Fibroblast of lung (primary cell): ENCODE results near the gene RGS8. TPM values are rescaled to one million over a fixed set of nuclear protein-coding genes. Genes with fewer than 3 reads are reported as not detected.

Experiments
- DNase-seq, 2 donors: peaks; one replicate each; pipeline versions ENCODE4 v3.0.0 to v3.0.0-alpha.2; 2010; ENCODE audit warnings: low read depth in 2 of 2
- H2AFZ ChIP-seq: 2 replicates; pipeline ENCODE4 v1.5.1; 2012; ENCODE audit warnings: low read length, control low read depth, inconsistent platforms
- H3K27ac ChIP-seq: 2 replicates; pipeline ENCODE4 v1.5.1; 2011; ENCODE audit warnings: low read length, control low read depth; ENCODE audit not compliant: insufficient read depth
- H3K27me3 ChIP-seq: 2 replicates; pipeline ENCODE4 v1.5.1; 2011; ENCODE audit warnings: mild to moderate bottlenecking, low read length; ENCODE audit not compliant: control insufficient read depth, insufficient read depth
- H3K36me3 ChIP-seq: 2 replicates; pipeline ENCODE4 v1.5.1; 2011; ENCODE audit warnings: low read length; ENCODE audit not compliant: control insufficient read depth, insufficient read depth
- H3K4me1 ChIP-seq: 2 replicates; pipeline ENCODE4 v1.5.1; 2011; ENCODE audit warnings: low read length; ENCODE audit not compliant: control insufficient read depth, insufficient read depth; ENCODE audit errors: extremely low read depth
- H3K4me2 ChIP-seq: 2 replicates; pipeline ENCODE4 v1.5.1; 2011; ENCODE audit warnings: low read length, control low read depth; ENCODE audit not compliant: insufficient read depth; ENCODE audit errors: extremely low read depth
- H3K4me3 ChIP-seq, 4 experiments: fragments of 200-600 bp in 1 of 4; sonication (generic) in 1 of 4; replicated peaks in 1 of 4; 2 replicates each; pipeline ENCODE4 v1.5.1; 2011 to 2016; ENCODE audit warnings: low read length in 4 of 4, low read depth in 3 of 4, mild to moderate bottlenecking in 3 of 4, control low read depth in 2 of 4, inconsistent platforms in 1 of 4, mixed read lengths in 1 of 4; ENCODE audit not compliant: insufficient read depth in 1 of 4; ENCODE audit errors: control extremely low read depth in 1 of 4
- H3K79me2 ChIP-seq: 2 replicates; pipeline ENCODE4 v1.5.1; 2012; ENCODE audit warnings: mild to moderate bottlenecking, low read length, inconsistent platforms; ENCODE audit not compliant: control insufficient read depth, insufficient read depth
- H3K9ac ChIP-seq: 2 replicates; pipeline ENCODE4 v1.5.1; 2011; ENCODE audit warnings: mild to moderate bottlenecking, low read length, control low read depth; ENCODE audit not compliant: insufficient read depth
- H3K9me3 ChIP-seq: 2 replicates; pipeline ENCODE4 v1.5.1; 2012; ENCODE audit warnings: low read depth, low read length; ENCODE audit not compliant: control insufficient read depth, insufficient read depth
- H4K20me1 ChIP-seq: 2 replicates; pipeline ENCODE4 v1.5.1; 2011; ENCODE audit warnings: low read length; ENCODE audit not compliant: control insufficient read depth, insufficient read depth; ENCODE audit errors: extremely low read depth
- EZH2 ChIP-seq: IDR thresholded peaks from 2 replicates; pipeline ENCODE4 v1.5.1; 2012; ENCODE audit warnings: low read length, control low read depth, mild to moderate bottlenecking; ENCODE audit errors: missing control alignments
- polyA plus RNA-seq, 2 donors: library from polyadenylated mRNA; depleted of rRNA in 1 of 2; stranded (reverse) in 1 of 2; unstranded in 1 of 2; fragments of >200 nt; gene quantifications; 2 replicates each; pipeline ENCODE4 v1.2.1, GENCODE V29; 2011 to 2012; ENCODE audit warnings: missing spikeins in 1 of 2
- total RNA-seq: library from RNA; depleted of rRNA; stranded (reverse); fragments of >200 nt; gene quantifications from 2 replicates; pipeline ENCODE4 v1.2.1, GENCODE V29; 2014
- TF ChIP-seq, protein P1 (sequence below), 2 donors: IDR thresholded peaks in 1 of 2; conservative IDR thresholded peaks in 1 of 2; 1 replicate in 1 of 2; 2 replicates in 1 of 2; pipeline ENCODE4 v1.5.1; 2011 to 2012; ENCODE audit warnings: low read length in 2 of 2, control low read depth in 1 of 2, inconsistent platforms in 1 of 2, low read depth in 1 of 2, mild to moderate bottlenecking in 1 of 2

The RGS8 gene
- total and polyA plus RNA-seq, 2 donors (not counting 1 experiment from before 2014, with no cell fraction given) = not detected

DNA sequence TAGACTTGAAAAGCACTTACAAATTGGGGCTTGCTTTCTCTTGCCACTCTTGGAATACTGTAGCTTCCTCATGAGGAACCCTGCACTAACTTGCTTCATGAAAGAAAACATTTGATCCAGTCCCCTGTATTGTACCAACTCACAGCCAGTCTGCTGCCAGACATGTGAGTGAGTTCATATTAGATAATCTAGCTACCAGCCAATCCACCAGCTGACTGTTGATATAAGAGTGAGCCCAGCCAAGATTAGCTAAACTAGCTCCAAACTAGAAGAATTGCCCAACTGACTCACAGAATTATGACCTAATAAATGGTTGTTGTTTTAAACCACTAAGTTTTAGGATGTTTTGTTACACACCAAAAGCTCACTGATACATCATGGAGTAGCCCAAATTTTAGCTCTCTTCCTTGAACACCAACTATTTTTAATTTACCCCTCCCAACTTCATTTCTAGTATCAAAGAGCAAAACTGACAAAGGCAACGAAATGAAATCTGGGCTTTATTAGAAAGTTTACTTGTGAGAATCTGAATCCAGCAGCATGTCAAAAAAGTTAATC lies 6.6 kb upstream of the RGS8 start:
- no peak overlapping the region for H3K27ac ChIP-seq
- no peaks in the 10 kb centered on the region for H3K4me1 ChIP-seq
- H3K79me2 ChIP-seq = no peaks in the 10 kb centered on the region
- H3K36me3 ChIP-seq = no peaks in the 10 kb centered on the region
- H2AFZ ChIP-seq = no peak overlapping the region
- H3K9ac ChIP-seq = no peak overlapping the region
- DNase-seq = no peak
- no peaks in the 10 kb centered on the region for H4K20me1 ChIP-seq
- no peak overlapping the region for H3K4me2 ChIP-seq
- no peaks in the 10 kb centered on the region for H3K9me3 ChIP-seq
- TF ChIP-seq, protein P1, sequence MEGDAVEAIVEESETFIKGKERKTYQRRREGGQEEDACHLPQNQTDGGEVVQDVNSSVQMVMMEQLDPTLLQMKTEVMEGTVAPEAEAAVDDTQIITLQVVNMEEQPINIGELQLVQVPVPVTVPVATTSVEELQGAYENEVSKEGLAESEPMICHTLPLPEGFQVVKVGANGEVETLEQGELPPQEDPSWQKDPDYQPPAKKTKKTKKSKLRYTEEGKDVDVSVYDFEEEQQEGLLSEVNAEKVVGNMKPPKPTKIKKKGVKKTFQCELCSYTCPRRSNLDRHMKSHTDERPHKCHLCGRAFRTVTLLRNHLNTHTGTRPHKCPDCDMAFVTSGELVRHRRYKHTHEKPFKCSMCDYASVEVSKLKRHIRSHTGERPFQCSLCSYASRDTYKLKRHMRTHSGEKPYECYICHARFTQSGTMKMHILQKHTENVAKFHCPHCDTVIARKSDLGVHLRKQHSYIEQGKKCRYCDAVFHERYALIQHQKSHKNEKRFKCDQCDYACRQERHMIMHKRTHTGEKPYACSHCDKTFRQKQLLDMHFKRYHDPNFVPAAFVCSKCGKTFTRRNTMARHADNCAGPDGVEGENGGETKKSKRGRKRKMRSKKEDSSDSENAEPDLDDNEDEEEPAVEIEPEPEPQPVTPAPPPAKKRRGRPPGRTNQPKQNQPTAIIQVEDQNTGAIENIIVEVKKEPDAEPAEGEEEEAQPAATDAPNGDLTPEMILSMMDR (conservative IDR thresholded peaks at IDR 0.05 in 1 of 2, IDR thresholded peaks at IDR 0.05 in 1 of 2; ENCODE audit: low read depth in 1 of 2, low read length in 2 of 2) = no peak
- TF ChIP-seq EZH2 = no peak
- no peak overlapping the region for H3K4me3 ChIP-seq
- H3K27me3 ChIP-seq = no peaks in the 10 kb centered on the region

DNA sequence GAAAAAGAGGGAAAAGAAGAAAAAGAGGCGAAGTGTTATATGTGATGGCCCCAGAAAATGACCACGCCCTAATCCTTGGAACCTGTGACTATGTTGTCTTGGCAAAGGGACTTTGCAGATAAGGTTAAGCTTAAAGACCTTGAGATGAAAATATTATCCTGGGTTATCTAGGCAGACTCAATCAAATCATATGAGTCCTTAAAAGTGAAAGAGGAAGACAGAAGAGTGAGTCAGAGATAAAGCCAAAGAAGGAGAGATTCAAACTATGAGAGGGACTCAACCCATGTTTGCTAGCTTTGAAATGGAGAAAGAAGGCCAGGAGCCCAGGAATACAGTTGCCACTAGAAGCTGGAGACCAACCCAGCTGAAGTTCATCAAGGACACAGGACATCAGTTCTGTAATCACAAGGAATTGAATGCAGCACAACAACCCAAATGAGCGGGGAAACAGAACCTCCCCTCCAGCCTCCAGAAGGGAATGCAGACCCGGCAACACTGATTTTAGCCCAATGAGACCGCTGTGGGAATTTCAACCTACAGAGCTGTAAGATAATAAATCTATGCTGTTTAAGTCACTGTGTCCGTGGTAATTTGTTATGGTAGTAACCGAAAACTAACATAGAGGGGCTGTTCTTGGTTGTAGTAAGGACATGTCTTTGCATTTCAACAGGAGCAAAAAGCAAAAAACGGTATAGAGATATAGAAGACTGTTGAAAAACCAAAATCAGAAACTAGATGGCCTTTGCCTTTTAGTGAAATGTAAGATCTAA lies 4.2 kb upstream of the RGS8 start:
- H3K27ac ChIP-seq = no peak overlapping the region

DNA sequence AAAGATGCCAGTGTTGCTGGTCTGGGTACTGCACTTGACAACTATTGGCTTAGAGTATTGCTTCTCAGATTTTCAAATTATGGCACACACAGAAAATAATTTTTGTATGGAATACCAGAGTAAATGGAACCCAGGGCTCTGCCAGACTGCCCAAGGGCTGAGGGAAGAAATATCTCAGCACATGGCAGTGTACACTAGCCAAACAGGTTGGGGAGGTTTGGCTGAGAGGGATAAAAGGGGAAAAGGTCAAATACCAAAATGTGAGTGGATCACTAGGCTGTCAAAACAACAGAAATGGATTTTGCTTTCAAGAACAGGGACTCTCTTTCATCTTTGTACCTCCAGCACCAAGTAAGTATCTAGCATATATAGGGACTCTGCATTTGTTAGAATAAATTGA lies 3.0 kb upstream of the RGS8 start:
- no peaks in the 10 kb centered on the region for H3K27me3 ChIP-seq
- no peak overlapping the region for H2AFZ ChIP-seq
- H3K9me3 ChIP-seq = no peaks in the 10 kb centered on the region
- H4K20me1 ChIP-seq = no peaks in the 10 kb centered on the region
- H3K27ac ChIP-seq = no peak overlapping the region
- TF ChIP-seq, protein P1 (conservative IDR thresholded peaks at IDR 0.05 in 1 of 2, IDR thresholded peaks at IDR 0.05 in 1 of 2; ENCODE audit: low read depth in 1 of 2, low read length in 2 of 2) = no peak
- TF ChIP-seq EZH2 = no peak
- no peaks in the 10 kb centered on the region for H3K36me3 ChIP-seq
- H3K79me2 ChIP-seq = no peaks in the 10 kb centered on the region
- no peak for DNase-seq
- no peaks in the 10 kb centered on the region for H3K4me1 ChIP-seq
- H3K4me2 ChIP-seq = no peak overlapping the region
- H3K9ac ChIP-seq = no peak overlapping the region
- no peak overlapping the region for H3K4me3 ChIP-seq

More for the DNA sequence above, 4.2 kb upstream of the RGS8 start:
- Histone ChIP-seq H2AFZ (no peak overlapping the region), H3K4me1 (no peaks in the 10 kb centered on the region), H3K36me3 (no peaks in the 10 kb centered on the region), H3K4me3 (no peak overlapping the region), H3K79me2 (no peaks in the 10 kb centered on the region), H3K27me3 (no peaks in the 10 kb centered on the region), H3K9me3 (no peaks in the 10 kb centered on the region), H3K9ac (no peak overlapping the region), H4K20me1 (no peaks in the 10 kb centered on the region), H3K4me2 (no peak overlapping the region)
- DNase-seq = no peak
- TF ChIP-seq EZH2 = no peak
- TF ChIP-seq, protein P1 (conservative IDR thresholded peaks at IDR 0.05 in 1 of 2, IDR thresholded peaks at IDR 0.05 in 1 of 2; ENCODE audit: low read depth in 1 of 2, low read length in 2 of 2) = no peak
